Measurements from ENCODE around the gene CD247.

Gene CD247

DNA sequence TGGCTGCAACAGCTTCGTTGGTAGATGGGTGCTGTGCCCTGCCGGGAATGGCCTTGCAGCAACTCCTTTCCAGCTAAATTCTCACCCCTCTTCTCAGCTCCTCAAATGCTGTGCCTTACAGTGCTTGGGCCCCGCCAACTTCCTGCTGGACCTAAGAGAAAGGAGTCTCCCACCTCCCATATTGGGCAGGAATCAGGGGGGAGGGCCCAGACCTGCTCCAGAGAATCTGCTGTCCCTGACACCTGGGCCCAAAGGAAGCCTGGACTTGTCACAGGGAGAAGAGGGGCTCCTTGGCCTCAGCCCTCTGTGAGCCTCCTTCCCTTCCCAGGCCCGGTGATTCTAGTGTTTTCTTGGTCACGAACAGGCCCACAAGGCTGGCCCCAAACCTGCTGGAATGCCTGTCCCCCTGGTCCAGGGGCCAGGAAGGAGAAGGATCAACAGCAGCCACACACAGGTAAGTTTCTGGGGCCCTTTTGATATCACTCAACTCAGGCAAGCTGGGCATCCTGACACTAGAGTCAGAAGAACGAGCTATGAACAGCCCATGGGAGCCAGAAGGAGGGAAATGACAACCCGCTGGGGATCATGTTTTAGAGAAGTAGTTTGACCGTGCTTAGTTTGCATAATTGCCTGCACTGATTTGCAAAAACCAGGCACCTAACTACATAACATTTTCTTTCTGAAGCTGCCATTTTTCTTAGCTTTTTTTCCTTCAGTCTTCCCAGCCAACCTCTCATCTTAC, 86.2 kb downstream of the CD247 start:
- DNase-seq: no peak

DNA sequence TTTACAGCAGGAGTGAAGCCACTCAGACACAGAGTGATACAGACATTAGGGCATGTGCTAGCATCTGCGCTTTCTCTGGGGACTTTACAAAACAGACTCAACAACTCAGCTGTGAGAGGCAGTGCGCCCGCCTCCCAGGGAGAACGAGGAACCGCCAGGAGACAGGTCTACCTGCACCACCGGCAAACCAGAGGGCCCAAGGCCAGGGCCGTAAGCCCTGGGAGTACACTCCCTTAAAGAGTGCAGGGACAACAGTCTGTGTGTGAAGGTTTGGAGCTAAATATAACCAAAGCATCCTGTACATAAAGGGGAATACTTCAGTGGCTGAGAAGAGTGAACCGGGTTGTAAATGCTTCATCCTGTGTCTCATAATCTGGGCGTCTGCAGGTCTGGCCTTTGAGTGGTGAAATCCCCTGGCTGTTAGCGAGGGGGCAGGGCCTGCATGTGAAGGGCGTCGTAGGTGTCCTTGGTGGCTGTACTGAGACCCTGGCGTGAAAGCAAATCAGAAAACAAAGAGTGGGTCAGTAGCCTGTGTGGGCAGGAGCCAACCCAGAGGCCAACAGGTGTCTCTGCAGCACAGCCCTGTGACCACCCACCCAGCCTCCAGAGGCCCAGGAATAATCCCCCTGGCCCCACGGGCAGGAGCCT, 86.9 kb downstream of the CD247 start:
- no peak for DNase-seq

DNA sequence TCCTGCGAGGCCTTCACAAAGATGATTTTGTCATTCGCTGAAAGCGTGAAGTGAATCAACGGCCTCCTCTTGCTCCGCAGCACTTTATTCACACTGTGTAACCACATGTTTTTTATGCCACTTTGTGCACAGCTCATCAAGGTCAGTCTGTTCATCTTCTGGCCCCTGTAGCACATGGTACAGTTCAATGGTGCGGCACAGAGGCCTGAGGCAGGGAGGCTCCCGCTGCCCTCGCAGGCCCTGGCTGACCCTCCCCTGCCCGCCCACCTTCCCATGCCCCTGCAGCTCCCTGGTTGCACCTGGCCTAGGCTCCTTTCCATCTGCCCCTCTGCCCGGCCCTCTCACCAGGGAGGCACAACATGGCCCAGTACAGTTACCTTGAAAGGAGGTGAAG, 87.5 kb downstream of the CD247 start:
- no peak for DNase-seq

DNA sequence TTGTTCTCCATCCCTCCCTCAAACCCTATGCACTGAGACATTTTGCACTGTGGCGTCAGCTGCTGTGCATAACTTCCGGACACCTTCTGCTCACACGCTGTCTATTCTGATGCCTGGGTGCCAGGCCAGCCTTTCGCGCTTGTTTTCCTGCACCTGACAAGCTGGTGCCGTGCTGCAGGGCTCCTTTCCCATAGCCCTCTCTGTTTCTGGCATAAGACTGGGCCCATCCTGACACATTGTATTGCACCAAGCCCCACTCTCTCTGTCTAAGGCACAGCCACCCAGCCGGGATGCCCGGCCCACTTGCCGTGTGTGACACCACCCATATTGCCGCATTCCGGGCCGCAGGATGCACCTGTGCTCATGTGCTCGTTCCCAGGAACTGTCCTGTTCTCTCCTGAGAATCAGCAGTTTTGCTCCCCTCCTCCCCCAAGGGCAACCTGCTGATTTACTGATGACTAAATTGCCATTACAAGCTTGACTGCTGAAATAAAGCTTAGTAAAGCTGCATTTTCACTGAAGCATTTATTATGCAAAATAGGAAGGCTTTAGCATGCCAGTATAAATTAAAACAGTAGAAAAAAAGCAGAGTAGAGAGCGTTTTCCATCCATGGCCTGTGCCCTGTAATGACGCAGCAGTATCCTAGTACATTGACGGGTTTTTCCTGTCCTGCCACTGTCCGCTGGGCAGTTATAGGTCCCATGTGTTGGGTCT, 88.0 kb downstream of the CD247 start:
- no peak for DNase-seq

DNA sequence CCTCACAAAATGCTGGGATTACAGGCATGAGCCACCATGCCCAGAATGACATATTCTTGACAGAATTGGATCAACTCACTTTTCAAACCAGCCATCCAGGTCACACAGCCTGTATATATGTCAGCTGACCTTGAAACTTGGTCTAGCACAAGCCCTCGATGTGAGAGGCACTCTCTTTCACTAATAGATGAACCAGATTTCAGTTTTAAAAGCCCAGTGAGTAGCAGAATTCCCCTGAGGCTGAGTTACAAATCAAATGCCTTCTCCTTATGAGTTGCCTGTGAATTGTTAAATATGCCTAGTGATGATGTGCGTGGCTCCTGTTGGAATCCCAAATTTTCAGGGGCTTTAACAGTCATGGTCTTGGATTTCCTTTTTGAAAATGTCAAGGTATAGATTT, 88.7 kb downstream of the CD247 start:
- DNase-seq: no peak

DNA sequence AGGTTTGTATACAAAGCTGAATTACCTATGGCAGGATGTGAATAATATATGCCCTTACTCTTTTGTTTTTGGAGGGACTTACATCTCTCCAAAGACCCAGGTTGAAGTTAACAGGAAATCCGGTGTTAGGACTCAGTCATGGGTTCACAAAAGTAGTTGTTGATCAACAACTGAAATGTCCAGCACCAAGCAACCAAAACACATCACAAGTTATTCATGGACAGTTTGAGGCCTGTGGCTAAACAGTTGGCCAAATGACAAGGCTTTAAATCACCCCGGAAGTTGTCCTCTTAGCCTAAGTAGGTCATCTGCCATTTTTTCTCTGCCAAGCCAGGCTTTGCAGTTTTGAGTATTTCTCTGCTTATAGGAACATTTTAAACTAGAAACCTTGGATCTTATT, 89.9 kb downstream of the CD247 start:
- DNase-seq: no peak

DNA sequence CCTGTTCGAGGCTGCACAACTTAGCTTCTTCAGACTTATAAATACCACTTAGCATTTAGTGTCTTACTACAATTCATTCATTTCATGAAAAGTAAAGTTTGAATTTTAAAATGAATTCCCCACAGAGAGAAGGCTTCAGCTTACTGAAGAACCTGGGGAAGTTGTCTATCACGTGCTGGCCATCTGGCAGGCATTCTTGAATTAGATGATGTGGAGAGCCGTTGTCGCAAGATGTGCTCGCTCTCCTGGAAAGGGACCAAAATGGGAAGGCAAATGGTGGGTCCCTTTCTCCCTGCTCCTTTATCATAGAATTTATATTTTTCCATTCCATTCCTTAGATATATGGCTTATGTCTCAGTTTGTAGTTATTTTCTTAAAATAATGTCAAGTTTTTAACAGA, 90.5 kb downstream of the CD247 start:
- DNase-seq: peak in 1 of 2 experiments; percentile 51

DNA sequence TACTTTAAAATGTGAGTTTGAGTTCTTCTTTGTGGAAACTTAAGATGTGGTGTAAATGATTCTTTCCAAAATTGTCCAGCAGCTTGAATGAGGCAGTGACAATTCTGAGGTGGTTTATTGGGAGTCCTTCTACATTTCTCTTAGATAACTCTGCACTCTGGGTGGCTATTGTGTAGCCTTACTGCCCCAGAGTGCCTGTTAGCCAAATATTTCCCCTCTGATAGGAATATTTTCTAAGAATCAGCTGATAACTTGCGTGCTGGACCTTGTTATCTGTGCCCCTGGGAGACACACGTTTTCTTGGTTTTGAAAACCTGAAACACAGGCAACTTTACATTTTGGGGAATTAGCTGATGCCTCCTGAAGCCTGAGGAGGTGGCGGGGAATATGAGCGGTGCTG, 91.6 kb downstream of the CD247 start:
- no peak for DNase-seq

DNA sequence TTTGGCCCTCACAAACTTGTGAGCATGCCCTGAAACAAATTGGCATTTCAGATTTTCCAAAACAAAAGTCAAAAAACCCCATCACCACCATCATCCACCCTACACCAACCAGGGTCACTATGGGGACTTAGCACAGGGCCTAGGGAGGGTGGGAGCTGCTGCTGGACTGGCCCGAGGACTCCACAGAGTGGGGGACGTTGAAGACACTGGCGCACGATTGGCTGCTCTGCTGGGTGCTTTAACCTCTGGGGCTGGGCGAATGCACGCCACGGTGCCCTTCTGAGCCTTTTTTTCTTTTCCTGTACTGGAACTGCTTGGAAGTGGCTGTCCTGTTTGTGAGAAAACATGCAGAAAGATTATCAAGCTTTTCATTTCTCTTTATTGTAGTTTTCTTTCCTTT, 92.8 kb downstream of the CD247 start:
- DNase-seq: no peak

DNA sequence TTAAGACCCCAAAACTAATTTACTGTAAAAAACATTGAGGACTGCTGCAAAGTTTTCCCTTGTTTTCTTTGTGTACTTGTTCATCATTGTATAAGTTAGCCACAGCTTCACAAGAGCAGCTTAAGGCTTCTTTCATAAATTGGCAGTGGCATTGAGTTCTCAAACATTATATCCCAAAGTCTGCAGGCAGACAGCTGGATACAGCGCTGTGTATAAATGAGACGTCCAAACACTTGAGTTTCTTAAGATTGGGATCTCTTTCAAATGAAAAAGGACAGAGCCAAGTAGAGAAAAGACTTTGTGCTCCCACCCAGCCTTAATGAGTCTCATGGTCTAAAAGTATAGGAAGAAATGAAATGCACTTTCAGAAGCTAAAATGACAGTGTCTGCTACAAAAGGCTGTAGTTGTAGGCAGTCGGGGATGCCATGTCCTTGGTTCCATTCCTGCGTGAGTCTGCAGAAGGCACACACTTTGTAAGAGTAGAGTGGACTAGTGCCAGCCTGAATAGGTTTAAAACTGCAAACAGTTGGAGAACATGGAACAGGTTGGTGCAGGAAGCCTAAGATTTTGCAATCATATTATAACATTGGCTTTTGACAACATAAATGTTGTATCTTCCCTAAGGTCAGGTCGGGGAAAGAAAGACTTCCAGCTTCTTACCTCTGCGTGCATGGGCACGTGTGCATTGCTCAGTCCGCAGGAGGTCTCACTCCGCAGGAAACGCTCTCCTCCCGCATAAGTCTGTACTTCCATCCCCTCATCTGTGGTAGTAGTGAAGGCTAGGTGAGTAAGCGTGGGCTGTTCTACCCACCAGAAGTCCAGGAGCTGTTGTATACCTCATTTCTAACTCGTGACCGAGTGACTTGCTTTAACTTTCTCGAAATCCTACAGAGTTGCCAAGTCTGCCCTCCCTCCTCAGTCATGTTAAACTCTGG, 94.4 kb downstream of the CD247 start:
- DNase-seq: no peak

DNA sequence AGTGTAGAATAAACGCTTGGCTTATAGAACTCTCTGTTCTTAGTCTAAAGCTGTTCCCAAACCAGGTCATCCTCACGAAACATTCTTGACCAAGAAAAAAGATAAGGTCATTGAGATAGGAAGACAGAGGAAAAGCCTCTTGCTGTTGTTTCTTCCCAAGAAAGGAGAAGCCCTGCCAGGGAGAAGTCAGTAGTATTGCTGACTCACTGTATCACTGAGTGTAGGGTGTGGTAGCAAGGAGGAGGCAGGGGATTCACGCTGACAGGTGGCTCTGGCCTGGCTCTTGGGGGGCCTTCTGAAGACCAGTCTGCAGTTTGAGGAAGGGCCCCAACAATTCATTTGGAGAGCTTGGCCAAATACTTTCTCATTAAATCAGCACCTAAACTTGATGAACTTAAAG, 97.8 kb downstream of the CD247 start:
- DNase-seq: no peak

DNA sequence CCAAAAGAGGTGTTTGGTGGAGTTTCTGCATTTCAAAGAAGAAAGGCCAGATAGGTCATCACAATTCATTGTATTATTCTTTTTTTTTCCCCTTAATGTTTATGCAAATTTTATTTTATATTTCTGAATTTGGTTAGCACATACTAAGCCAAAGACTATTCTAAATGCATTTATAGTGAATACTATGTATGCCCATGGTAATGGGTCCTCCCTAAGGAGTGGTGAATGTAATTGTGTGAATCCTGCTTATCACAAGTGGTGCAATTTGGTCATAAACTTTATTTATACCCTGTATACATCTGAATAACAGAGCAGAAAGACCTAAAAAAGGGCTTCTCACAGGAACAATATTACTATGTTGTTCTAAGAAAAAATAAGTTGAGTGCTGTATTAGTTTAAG, 99.1 kb downstream of the CD247 start:
- DNase-seq: no peak

DNA sequence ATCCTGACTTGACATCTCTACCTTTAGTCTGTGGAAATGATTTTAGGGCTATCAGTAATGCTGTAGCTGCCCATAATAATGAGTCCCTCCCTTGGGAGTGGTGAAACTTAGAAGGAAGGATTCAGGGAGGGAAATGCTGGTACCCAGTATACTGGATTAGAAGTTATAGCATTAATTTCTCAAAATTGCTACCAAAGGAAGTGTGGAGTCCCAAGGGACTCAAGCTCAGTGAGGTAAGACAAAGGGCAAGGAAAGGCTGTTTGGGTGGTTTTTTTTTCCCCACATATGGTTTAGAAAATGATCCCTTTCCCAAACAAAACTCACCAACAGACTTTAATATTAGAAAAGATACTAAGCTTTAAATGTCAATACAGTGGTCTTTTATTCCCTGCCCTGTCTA, 99.9 kb downstream of the CD247 start:
- no peak for DNase-seq

DNA sequence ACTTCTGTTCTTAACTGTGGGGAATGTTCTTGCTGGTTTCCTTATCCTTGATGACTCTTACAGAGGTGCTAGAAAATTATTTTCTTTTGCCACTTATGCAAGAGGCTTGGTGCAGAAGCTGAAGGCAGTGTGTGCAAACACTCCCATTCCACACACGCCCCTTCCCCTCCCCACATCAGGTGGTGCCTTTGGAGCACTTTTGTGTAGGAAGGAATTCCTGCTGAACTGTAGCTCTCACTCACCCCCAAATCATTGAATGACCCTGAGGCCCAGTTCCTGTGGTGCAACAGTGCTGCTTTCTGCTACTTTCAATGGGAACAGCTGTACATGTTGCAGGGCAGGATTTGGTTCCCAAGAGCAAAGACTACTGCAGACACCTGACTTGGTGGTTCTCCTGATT, 101.8 kb downstream of the CD247 start:
- no peak for DNase-seq

DNA sequence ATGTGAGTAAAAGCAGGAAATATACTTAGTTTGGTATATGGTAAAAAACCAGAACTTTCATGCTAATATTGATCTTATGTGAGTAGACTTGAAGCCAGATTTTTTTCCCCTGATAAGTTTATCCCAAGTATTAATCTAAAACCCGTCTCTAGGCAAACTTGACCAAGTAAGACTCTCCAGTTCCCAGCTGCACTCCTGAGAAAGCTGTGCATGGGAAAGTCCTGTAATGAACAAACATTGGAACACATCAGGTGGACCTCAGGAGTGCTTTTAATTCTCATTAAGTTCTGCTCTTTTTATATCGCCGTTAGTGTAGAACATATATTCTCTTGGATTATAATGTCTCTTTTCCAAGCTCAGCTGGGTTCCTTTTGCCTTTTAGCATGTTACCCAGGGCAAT, 105.0 kb downstream of the CD247 start:
- no peak for DNase-seq

DNA sequence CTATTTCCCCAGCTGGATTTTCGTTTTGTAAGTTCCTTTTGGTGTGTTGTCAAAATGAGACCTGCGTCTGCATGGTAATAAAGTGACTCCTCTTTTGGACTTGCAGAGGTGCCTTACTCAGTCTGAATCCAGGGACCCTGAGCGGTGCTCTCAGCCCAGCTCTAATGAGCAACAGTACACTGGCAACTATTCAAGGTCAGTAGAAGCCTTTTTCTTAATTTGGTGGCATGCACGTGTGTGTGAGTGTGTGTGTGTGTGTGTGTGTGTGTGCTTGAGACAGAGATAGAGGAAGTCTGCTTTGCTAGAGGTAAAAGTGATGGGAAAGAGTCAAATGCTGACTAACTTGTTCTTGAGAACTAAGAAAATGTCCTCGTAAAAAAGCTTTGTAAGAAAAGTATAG, 105.4 kb downstream of the CD247 start:
- no peak for DNase-seq

DNA sequence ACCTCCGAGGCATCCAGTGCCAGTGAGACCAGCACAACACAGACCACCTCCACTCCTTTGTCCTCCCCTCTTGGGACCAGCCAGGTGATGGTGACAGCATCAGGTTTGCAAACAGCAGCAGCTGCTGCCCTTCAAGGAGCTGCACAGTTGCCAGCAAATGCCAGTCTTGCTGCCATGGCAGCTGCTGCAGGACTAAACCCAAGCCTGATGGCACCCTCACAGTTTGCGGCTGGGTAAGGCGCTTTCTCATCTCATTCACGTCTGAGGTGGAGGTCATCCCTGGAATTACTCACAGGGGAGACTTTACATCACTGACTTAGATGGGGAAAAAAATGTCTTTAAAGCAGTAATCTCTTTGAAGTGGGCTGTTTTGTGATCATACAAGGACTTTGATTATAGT, 106.3 kb downstream of the CD247 start:
- DNase-seq: no peak

DNA sequence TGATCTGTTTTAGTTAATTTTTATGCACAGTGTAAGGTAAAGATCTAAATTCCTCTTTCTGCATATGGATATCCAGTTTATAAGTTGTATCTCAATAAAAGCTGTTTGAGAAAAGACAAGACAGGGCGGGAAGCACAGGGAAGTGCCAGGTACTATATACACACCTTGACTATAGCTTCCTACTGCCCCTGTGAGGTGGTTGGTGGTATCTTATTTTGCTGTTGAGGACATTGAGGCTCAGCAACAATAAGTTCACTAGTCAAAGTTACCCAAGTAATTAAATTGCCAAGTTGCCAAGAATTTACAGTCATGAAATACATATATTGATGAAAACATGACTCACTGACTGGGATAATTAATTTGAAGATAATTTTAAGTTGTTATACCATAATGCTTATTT, 109.1 kb downstream of the CD247 start:
- DNase-seq: no peak

DNA sequence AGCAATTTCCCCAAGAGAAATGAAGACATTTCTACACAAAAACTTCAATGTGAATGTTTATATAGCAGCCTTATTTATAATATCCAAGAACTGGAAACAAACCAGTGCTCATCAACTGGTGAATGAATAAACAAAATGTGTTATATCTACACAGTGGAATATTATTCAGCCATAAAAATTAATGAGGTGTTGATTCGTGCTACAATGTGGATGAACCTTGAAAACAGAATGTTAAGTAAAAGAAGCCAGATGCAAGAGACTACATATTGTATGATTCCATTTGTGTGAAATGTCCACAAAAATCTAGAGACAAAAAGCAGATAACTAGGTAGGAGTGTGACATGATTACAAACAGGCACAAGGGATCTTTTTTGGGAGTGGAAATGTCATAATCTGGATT, 110.0 kb downstream of the CD247 start:
- no peak for DNase-seq

DNA sequence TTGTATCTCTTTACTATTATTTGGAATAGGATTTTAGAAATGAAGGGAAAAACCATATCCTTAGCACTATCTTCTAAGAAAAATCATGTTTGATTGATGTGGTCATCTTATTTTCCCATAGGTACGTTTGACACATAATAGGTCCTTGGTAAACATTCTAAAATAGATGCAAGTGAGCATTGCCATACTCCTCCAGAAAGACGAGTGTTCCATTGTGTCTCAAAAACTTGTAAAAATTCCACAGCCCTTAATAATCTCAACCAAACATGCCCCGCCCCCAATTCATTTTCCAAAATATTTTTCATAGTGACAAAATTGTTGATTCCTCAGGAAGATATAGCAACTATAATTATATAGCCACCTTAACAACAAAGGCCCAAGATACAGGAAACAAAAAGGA, 113.4 kb downstream of the CD247 start:
- DNase-seq: no peak

DNA sequence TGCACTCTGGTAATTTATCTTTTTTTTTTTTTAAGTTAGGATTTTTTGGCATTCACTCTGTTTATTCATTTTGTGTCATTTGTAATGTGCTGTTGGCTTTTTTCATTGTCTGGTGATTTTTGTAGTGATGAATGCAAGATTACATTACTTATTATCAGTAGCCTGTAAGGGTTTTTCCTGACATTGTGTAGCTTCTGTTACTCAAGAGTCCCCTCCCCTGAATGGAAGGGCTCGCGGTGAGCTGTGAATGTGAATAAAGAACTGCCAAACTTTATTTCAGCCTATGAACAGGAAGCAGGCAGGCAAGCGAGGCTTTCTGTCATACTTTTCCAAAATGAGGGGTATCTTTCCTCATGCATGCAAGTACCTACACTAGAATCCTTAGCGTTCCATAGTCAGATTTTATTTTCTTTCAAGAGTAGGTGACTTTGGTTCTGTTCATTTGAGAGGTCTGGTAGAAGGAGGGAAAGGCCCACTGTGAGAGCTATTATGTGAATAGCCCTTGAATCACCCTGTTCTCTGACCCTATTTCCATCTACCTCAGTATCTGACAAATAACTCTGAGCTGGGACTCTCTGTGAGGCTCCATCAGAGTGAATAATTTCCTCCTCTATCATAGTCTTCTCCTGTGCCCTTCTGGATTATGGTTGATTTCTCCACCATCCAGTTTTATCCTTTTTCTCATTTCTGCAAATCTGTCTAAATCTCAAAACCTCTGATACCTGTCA, 114.0 kb downstream of the CD247 start:
- DNase-seq: no peak

DNA sequence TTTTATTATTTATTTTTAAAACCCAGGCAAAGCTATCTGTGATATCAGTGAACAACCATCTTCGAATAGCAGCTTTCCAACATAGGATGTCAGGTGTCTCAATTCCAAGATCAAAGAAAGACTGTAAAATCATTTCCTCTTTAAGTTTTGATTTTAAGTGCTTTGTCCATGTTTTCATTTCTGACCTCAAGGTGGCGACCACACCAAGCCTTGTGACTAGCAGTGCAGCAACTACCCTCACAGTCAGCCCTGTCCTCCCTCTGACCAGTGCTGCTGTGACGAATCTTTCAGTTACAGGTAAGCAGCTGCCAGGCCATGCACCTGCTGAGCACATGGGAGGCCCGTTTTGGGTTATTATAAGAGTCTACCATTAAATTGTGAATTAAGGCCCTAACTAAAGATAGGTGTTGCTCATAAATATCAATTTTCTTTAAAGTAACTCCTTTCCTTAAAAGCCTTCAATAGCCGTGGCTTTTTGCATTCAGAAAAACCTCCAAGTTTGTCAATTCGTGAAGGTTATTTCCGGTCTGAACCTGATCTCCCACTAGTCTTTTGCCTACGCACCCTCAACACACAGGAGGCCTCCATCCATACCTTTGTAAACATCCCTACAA, 117.0 kb downstream of the CD247 start:
- peak; percentile 11 to 33 for DNase-seq
